Osteoblast (primary cell): ENCODE data around the gene SIX2. TPM values are rescaled to one million over a fixed set of nuclear protein-coding genes. Genes with fewer than 3 reads are reported as not detected.

Source experiments
- DNase-seq: peaks from one replicate; pipeline ENCODE4 v3.0.0; 2011; ENCODE audit warnings: low spot score, mixed read lengths; ENCODE audit not compliant: insufficient read length; ENCODE audit errors: missing footprints
- H2AFZ ChIP-seq: 2 replicates; pipeline ENCODE4 v1.6.0; 2011; ENCODE audit warnings: mild to moderate bottlenecking, low read length
- H3K27ac ChIP-seq: 2 replicates; pipeline ENCODE4 v1.5.1; 2011; ENCODE audit warnings: mild to moderate bottlenecking, low read depth, low read length, moderate library complexity
- H3K27me3 ChIP-seq: 2 replicates; pipeline ENCODE4 v1.6.0; 2012; ENCODE audit warnings: mild to moderate bottlenecking, control low read depth, inconsistent platforms, low read length, moderate library complexity; ENCODE audit not compliant: insufficient read depth
- H3K36me3 ChIP-seq: 2 replicates; pipeline ENCODE4 v1.5.1; 2011; ENCODE audit warnings: mild to moderate bottlenecking, low read length, control low read depth, moderate library complexity; ENCODE audit not compliant: insufficient read depth
- H3K4me1 ChIP-seq: 2 replicates; pipeline ENCODE4 v1.5.1; 2011; ENCODE audit warnings: mild to moderate bottlenecking, low read length, control low read depth, moderate library complexity; ENCODE audit not compliant: insufficient read depth
- H3K4me2 ChIP-seq: 2 replicates; pipeline ENCODE4 v1.6.0; 2011; ENCODE audit warnings: mild to moderate bottlenecking, low read length; ENCODE audit not compliant: insufficient read depth
- H3K4me3 ChIP-seq: fragments of 200-600 bp; sonication (generic); 3 replicates; pipeline ENCODE4 v1.5.1; 2012; ENCODE audit warnings: mild to moderate bottlenecking, low read length, inconsistent platforms; ENCODE audit not compliant: insufficient read depth
- H3K79me2 ChIP-seq: 2 replicates; pipeline ENCODE4 v1.6.0; 2012; ENCODE audit warnings: mild to moderate bottlenecking, low read length, control low read depth, inconsistent platforms; ENCODE audit not compliant: insufficient read depth
- H3K9me3 ChIP-seq: 2 replicates; pipeline ENCODE4 v1.5.1; 2011; ENCODE audit warnings: low read depth, low read length, control low read depth
- H4K20me1 ChIP-seq: 2 replicates; pipeline ENCODE4 v1.6.0; 2012; ENCODE audit warnings: mild to moderate bottlenecking, low read length, control low read depth; ENCODE audit not compliant: insufficient read depth
- total RNA-seq: library from RNA; depleted of rRNA; stranded (reverse); fragments of >200 nt; gene quantifications from 2 replicates; pipeline ENCODE4 v1.2.3, GENCODE V29; 2012
- TF ChIP-seq, protein P1 (sequence below): IDR thresholded peaks from 2 replicates; pipeline ENCODE4 v1.5.1; 2011; ENCODE audit warnings: mild to moderate bottlenecking, low read depth, low read length, moderate library complexity; ENCODE audit errors: extremely low read depth

SIX2 gene
- total RNA-seq, 1 donor, result 14.8 TPM

DNA sequence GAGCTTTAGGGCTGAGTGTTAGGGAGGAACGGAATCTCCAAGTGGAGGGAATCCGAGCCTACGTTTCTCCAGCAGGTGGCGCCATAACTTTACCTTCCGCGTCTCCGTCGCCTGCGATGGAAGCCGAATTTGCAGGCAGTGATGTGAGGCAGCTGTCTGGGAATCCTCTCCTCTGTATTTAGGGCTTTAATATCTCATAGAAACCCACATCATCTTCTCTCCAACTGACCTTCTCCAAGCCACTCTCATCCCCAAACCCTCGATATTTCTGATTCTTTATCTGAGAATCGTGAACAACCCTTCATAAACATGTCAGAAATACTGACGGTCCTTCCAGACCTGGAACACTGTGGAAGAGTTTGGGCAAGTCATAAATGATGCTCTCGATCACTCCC, 27.5 kb downstream of the SIX2 start:
- Histone ChIP-seq H3K27me3 (peaks cover 12% of the 10 kb centered on the region), H3K36me3 (no peaks in the 10 kb centered on the region), H2AFZ (peak overlapping the region; percentile 32), H3K4me3 (no peak overlapping the region), H3K4me2 (peak overlapping the region; percentile 20), H3K27ac (no peak overlapping the region), H3K79me2 (no peaks in the 10 kb centered on the region), H3K9me3 (no peaks in the 10 kb centered on the region), H3K4me1 (no peaks in the 10 kb centered on the region), H4K20me1 (no peaks in the 10 kb centered on the region)
- TF ChIP-seq, protein P1, sequence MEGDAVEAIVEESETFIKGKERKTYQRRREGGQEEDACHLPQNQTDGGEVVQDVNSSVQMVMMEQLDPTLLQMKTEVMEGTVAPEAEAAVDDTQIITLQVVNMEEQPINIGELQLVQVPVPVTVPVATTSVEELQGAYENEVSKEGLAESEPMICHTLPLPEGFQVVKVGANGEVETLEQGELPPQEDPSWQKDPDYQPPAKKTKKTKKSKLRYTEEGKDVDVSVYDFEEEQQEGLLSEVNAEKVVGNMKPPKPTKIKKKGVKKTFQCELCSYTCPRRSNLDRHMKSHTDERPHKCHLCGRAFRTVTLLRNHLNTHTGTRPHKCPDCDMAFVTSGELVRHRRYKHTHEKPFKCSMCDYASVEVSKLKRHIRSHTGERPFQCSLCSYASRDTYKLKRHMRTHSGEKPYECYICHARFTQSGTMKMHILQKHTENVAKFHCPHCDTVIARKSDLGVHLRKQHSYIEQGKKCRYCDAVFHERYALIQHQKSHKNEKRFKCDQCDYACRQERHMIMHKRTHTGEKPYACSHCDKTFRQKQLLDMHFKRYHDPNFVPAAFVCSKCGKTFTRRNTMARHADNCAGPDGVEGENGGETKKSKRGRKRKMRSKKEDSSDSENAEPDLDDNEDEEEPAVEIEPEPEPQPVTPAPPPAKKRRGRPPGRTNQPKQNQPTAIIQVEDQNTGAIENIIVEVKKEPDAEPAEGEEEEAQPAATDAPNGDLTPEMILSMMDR, result peak; percentile 91
- DNase-seq, result peak; percentile 93

DNA sequence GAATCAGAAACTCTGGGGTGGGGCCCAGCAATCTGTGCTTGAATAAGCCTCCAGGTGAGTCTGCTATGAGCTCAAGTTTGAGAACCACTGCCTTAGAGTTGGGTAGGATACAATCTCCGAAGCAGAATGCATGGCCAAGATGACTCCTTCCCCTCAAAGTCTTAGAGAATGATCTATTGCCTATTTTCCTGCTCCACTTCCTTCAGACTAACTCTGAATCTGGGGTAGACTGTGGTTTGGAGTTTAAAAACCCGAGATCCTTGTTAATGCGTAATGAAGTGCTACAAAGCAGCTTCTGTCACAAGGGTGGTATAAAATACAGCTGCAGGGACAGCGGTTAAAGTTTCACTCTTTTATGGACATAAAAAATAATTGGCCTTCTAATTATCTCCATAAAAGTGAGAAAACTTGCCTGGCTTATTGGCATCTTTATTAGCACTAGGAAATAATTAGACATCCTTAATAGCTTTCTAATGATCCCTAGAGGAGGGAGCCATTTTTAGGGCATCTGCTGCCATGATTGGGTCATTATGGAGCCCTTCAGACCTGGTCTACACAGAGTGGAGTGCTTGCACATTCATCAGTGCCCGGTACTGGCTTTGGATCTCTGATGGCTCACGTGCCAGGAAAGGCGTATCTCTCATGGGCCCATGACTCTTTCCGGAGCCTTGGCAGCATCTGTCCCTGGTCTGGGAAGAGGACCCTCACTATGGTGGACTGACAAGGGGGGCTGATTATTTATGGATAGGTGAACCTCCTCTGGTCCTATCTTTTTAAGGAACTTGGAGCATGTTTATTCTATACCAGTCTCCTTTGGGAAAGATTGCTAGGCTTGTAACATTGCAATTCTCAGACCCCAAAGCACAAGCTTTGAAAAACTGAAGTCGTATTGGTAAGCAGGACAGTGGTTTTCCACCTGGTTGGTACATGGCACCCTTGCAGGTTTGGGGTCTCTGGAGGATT, 28.2 kb downstream of the SIX2 start:
- Histone ChIP-seq H3K4me2 (peak overlapping the region; percentile 2), H3K4me1 (no peaks in the 10 kb centered on the region), H3K4me3 (no peak overlapping the region), H3K9me3 (no peaks in the 10 kb centered on the region), H4K20me1 (no peaks in the 10 kb centered on the region), H3K79me2 (no peaks in the 10 kb centered on the region), H3K27ac (no peak overlapping the region), H3K27me3 (peaks cover 12% of the 10 kb centered on the region), H2AFZ (no peak overlapping the region), H3K36me3 (no peaks in the 10 kb centered on the region)
- TF ChIP-seq, protein P1, result no peak
- DNase-seq, result peak; percentile 48

DNA sequence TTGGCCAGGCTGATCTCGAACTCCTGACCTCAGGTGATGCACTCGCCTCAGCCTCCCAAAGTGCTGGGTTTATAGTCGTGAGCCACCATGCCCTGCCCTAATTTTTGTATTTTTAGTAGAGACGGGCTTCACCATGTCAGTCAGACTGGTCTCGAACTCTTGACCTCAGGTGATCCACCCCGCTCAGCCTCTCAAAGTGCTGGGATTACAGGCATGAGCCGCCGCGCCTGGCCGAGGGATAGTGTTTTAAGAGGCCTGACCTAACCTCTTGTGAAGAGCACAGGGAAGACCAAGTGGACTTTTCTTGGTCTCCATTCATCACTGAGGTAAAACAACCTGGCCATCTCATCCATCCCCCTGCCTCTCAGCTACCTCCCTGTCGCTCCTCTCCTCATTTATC, 29.7 kb downstream of the SIX2 start:
- Histone ChIP-seq H3K4me1 (no peaks in the 10 kb centered on the region), H2AFZ (no peak overlapping the region), H3K27me3 (peaks cover 17% of the 10 kb centered on the region), H3K9me3 (no peaks in the 10 kb centered on the region), H3K36me3 (no peaks in the 10 kb centered on the region), H3K4me2 (no peak overlapping the region), H4K20me1 (no peaks in the 10 kb centered on the region), H3K79me2 (no peaks in the 10 kb centered on the region), H3K27ac (no peak overlapping the region), H3K4me3 (no peak overlapping the region)
- no peak for DNase-seq
- TF ChIP-seq, protein P1, result no peak
